GM23338 (cell line): ENCODE results near the gene SLC8A3. TPM values are rescaled to one million over a fixed set of nuclear protein-coding genes. Genes with fewer than 3 reads are reported as not detected.

Experiments used
- ATAC-seq: fragments of 200-7000 bp; cut with Tn5 transposase; 3 replicates; pipeline ENCODE4 v1.9.1; 2020
- DNase-seq: peaks from one replicate; pipeline ENCODE4 v3.0.0-alpha.2; 2015; ENCODE audit warnings: low spot score
- H2AFZ ChIP-seq: fragments of 200-600 bp; sonication (generic); 2 replicates; pipeline ENCODE4 v1.8.0; 2016; ENCODE audit warnings: antibody characterized with exemption, mild to moderate bottlenecking, moderate library complexity
- H3F3A ChIP-seq: fragments of 200-600 bp; sonication (generic); replicated peaks from 2 replicates; pipeline ENCODE4 v1.8.0; 2017; ENCODE audit warnings: antibody characterized with exemption, mixed run types, low read depth
- H3K27ac ChIP-seq: fragments of 200-600 bp; sonication (generic); 2 replicates; pipeline ENCODE4 v1.6.1; 2016; ENCODE audit warnings: low read depth
- H3K27me3 ChIP-seq: fragments of 200-600 bp; sonication (generic); 2 replicates; pipeline ENCODE4 v1.8.0; 2016; ENCODE audit warnings: mild to moderate bottlenecking, mixed run types, moderate library complexity; ENCODE audit not compliant: insufficient read depth
- H3K36me3 ChIP-seq: fragments of 200-600 bp; sonication (generic); 2 replicates; pipeline ENCODE4 v1.8.0; 2016; ENCODE audit warnings: mild to moderate bottlenecking; ENCODE audit not compliant: insufficient read depth
- H3K4me1 ChIP-seq: fragments of 200-600 bp; sonication (generic); 2 replicates; pipeline ENCODE4 v1.8.0; 2016; ENCODE audit warnings: mild to moderate bottlenecking, moderate library complexity; ENCODE audit not compliant: insufficient read depth
- H3K4me2 ChIP-seq: fragments of 200-600 bp; sonication (generic); 2 replicates; pipeline ENCODE4 v1.7.1; 2017; ENCODE audit warnings: mixed run types
- H3K4me3 ChIP-seq: fragments of 200-600 bp; sonication (generic); 2 replicates; pipeline ENCODE4 v1.6.1; 2016; ENCODE audit warnings: mixed run types
- H3K79me2 ChIP-seq: fragments of 200-600 bp; sonication (generic); replicated peaks from 2 replicates; pipeline ENCODE4 v1.8.0; 2017; ENCODE audit warnings: mild to moderate bottlenecking; ENCODE audit not compliant: insufficient read depth
- H3K9me2 ChIP-seq: fragments of 200-600 bp; sonication (generic); 2 replicates; pipeline ENCODE4 v1.8.0; 2017; ENCODE audit not compliant: insufficient read depth
- H4K20me1 ChIP-seq: fragments of 200-600 bp; sonication (generic); replicated peaks from 2 replicates; pipeline ENCODE4 v1.8.0; 2017; ENCODE audit warnings: mild to moderate bottlenecking; ENCODE audit not compliant: insufficient read depth
- H3K27ac Mint-ChIP-seq: 2 replicates; pipeline ENCODE4 v1.8.0; 2020; ENCODE audit warnings: inconsistent platforms, mild to moderate bottlenecking, moderate library complexity, mixed read lengths
- H3K27me3 Mint-ChIP-seq: 3 replicates; pipeline ENCODE4 v1.8.0; 2022; ENCODE audit warnings: low read depth, mild to moderate bottlenecking, moderate library complexity, mixed read lengths, inconsistent platforms; ENCODE audit not compliant: insufficient read depth, poor library complexity
- H3K36me3 Mint-ChIP-seq: 3 replicates; pipeline ENCODE4 v1.8.0; 2021; ENCODE audit warnings: low read depth, mild to moderate bottlenecking, inconsistent platforms, moderate library complexity, mixed read lengths
- H3K4me1 Mint-ChIP-seq: 3 replicates; pipeline ENCODE4 v1.8.0; 2020; ENCODE audit warnings: mild to moderate bottlenecking, inconsistent platforms, mixed read lengths
- H3K4me3 Mint-ChIP-seq: 3 replicates; pipeline ENCODE4 v1.8.0; 2021; ENCODE audit warnings: moderate library complexity, mild to moderate bottlenecking, inconsistent platforms, mixed read lengths
- H3K9me3 Mint-ChIP-seq: 3 replicates; pipeline ENCODE4 v1.8.0; 2020; ENCODE audit warnings: moderate library complexity, mild to moderate bottlenecking, inconsistent platforms, mixed read lengths
- CREB1 ChIP-seq: fragments of 250-450 bp; sonication (Bioruptor Pico); IDR thresholded peaks from 2 replicates; pipeline ENCODE4 v1.5.0; 2020; ENCODE audit warnings: low read depth, mild to moderate bottlenecking, moderate library complexity
- EZH2phosphoT487 ChIP-seq: fragments of 200-600 bp; sonication (generic); IDR thresholded peaks from one replicate; pipeline ENCODE4 v1.8.1; 2018; ENCODE audit warnings: antibody characterized with exemption; ENCODE audit not compliant: unreplicated experiment
- POLR2AphosphoS5 ChIP-seq: IDR thresholded peaks from 2 replicates; pipeline ENCODE4 v1.6.1; 2016; ENCODE audit warnings: antibody characterized with exemption, low read depth
- STAT1 ChIP-seq: IDR thresholded peaks from one replicate; pipeline ENCODE4 v1.6.1; 2016; ENCODE audit warnings: antibody characterized with exemption; ENCODE audit not compliant: unreplicated experiment
- ZNF114 ChIP-seq: fragments of 250-450 bp; sonication (Bioruptor Pico); IDR thresholded peaks from 2 replicates; pipeline ENCODE4 v1.5.0; 2020; ENCODE audit warnings: mild to moderate bottlenecking, moderate library complexity
- polyA plus RNA-seq: library from polyadenylated mRNA; unstranded; fragments of >200 nt; fragmentation: Nextera tagmentation; extraction: Ambion mirVana; gene quantifications from 2 replicates; pipeline ENCODE4 v1.2.1, GENCODE V29; 2016
- total RNA-seq: library from RNA; depleted of rRNA; stranded (reverse); fragments of >200 nt; shearing (Covaris generic); gene quantifications from 2 replicates; pipeline ENCODE4 v1.2.3, GENCODE V29; 2014
- TF ChIP-seq, protein P1 (sequence below): IDR thresholded peaks from 2 replicates; pipeline ENCODE4 v1.6.1; 2016; ENCODE audit warnings: antibody characterized with exemption
- TF ChIP-seq, protein P2 (sequence below), 2 experiments: fragments of 200-600 bp in 1 of 2; sonication (generic) in 1 of 2; conservative IDR thresholded peaks; 2 replicates each; pipeline versions ENCODE4 v1.5.1 to v1.6.1; 2016 to 2017; ENCODE audit warnings: antibody characterized with exemption in 2 of 2, low read depth in 2 of 2, mild to moderate bottlenecking in 2 of 2, moderate library complexity in 1 of 2

Gene SLC8A3
- total and polyA plus RNA-seq, 2 experiments from 2014 or later: 0.82 to 2.0 TPM

DNA sequence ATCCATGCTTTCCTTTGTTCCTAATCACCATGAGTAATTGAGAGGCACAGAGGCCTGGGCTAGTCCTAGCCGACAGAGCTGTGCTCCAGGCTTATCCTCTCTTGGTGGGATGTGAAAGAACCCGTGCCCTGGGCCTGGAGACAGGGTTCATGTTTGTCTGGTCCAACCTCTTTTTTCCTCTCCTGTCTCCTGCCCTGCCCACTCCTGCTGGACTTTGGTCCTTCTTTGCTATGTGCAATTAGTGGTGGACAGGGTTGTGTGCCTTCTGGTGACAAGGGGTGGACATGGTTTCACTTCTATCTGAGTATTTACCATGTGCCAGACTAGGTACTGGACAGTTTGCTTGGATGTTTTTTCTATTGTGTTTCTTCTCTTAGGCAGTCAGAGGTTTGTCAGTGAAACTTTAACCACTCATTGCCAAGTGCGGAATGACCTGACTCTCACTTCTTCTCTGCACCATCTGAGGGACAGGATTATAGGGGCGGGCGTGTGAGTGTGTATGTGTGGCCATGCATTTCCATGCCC lies 183.4 kb downstream of the SLC8A3 start:
- Histone ChIP-seq H3K79me2 (no peaks in the 10 kb centered on the region), H2AFZ (no peak overlapping the region), H3K4me1 (peaks cover 7% of the 10 kb centered on the region), H3K9me2 (peaks cover 3% of the 10 kb centered on the region; the same call in 1 of the 2 replicates), H3K36me3 (no peaks in the 10 kb centered on the region), H3K4me2 (no peak overlapping the region), H3K4me3 (no peak overlapping the region), H4K20me1 (no peaks in the 10 kb centered on the region), H3K27me3 (no peaks in the 10 kb centered on the region), H3F3A (no peaks in the 10 kb centered on the region), H3K27ac (no peak overlapping the region)
- no peak for ATAC-seq
- no peaks in the 10 kb centered on the region; the same call in 2 of the 3 replicates for H3K9me3 Mint-ChIP-seq
- TF ChIP-seq ZNF114 (CRISPR knock-in tag): no peak
- no peak for TF ChIP-seq STAT1
- H3K27me3 Mint-ChIP-seq: peaks cover 6% of the 10 kb centered on the region
- DNase-seq: no peak
- H3K36me3 Mint-ChIP-seq: no peaks in the 10 kb centered on the region
- no peak overlapping the region for H3K4me3 Mint-ChIP-seq
- no peak overlapping the region for H3K27ac Mint-ChIP-seq
- H3K4me1 Mint-ChIP-seq: peaks cover 11% of the 10 kb centered on the region

DNA sequence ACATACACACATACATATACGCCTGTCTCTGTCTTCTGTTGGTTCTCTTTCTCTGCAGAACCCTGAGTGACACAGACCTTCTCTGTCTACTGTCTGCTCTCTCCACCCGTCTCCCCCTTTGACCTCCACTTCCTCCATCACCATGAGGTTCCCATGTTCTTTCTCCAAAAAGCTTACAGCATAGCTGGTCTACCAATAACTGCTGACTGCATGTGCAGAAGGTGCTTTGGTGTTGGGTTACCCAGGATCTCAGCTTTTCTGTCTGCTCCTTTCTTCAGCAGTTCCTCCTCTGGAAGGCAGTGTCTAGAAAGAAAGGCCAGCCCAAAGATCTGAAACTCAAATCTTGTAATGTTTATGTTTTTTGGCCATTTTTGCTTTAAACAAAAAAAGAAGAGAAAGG lies 184.0 kb downstream of the SLC8A3 start:
- peaks cover 6% of the 10 kb centered on the region for H3K27me3 Mint-ChIP-seq
- no peak overlapping the region for H2AFZ ChIP-seq
- no peak overlapping the region for H3K27ac Mint-ChIP-seq
- H3K4me1 ChIP-seq: peaks cover 7% of the 10 kb centered on the region
- no peaks in the 10 kb centered on the region for H3K36me3 ChIP-seq
- H3K27ac ChIP-seq: no peak overlapping the region
- TF ChIP-seq, protein P1, sequence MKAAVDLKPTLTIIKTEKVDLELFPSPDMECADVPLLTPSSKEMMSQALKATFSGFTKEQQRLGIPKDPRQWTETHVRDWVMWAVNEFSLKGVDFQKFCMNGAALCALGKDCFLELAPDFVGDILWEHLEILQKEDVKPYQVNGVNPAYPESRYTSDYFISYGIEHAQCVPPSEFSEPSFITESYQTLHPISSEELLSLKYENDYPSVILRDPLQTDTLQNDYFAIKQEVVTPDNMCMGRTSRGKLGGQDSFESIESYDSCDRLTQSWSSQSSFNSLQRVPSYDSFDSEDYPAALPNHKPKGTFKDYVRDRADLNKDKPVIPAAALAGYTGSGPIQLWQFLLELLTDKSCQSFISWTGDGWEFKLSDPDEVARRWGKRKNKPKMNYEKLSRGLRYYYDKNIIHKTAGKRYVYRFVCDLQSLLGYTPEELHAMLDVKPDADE: no peak
- TF ChIP-seq, protein P2, sequence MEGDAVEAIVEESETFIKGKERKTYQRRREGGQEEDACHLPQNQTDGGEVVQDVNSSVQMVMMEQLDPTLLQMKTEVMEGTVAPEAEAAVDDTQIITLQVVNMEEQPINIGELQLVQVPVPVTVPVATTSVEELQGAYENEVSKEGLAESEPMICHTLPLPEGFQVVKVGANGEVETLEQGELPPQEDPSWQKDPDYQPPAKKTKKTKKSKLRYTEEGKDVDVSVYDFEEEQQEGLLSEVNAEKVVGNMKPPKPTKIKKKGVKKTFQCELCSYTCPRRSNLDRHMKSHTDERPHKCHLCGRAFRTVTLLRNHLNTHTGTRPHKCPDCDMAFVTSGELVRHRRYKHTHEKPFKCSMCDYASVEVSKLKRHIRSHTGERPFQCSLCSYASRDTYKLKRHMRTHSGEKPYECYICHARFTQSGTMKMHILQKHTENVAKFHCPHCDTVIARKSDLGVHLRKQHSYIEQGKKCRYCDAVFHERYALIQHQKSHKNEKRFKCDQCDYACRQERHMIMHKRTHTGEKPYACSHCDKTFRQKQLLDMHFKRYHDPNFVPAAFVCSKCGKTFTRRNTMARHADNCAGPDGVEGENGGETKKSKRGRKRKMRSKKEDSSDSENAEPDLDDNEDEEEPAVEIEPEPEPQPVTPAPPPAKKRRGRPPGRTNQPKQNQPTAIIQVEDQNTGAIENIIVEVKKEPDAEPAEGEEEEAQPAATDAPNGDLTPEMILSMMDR (conservative IDR thresholded peaks at IDR 0.05; ENCODE audit: low read depth in 2 of 2): no peak
- TF ChIP-seq CREB1 (CRISPR knock-in tag) (no peak), STAT1 (no peak)
- H3K27me3 ChIP-seq: no peaks in the 10 kb centered on the region
- no peaks in the 10 kb centered on the region for H3K79me2 ChIP-seq
- no peak for ATAC-seq
- H3K36me3 Mint-ChIP-seq: no peaks in the 10 kb centered on the region
- H3K4me1 Mint-ChIP-seq: peaks cover 11% of the 10 kb centered on the region
- peaks cover 3% of the 10 kb centered on the region; the same call in 1 of the 2 replicates for H3K9me2 ChIP-seq
- H3K4me2 ChIP-seq: no peak overlapping the region
- no peak overlapping the region for H3K4me3 ChIP-seq
- H3F3A ChIP-seq: no peaks in the 10 kb centered on the region
- H3K9me3 Mint-ChIP-seq: no peaks in the 10 kb centered on the region; the same call in 2 of the 3 replicates
- H3K4me3 Mint-ChIP-seq: no peak overlapping the region
- no peaks in the 10 kb centered on the region for H4K20me1 ChIP-seq
- no peak for DNase-seq

DNA sequence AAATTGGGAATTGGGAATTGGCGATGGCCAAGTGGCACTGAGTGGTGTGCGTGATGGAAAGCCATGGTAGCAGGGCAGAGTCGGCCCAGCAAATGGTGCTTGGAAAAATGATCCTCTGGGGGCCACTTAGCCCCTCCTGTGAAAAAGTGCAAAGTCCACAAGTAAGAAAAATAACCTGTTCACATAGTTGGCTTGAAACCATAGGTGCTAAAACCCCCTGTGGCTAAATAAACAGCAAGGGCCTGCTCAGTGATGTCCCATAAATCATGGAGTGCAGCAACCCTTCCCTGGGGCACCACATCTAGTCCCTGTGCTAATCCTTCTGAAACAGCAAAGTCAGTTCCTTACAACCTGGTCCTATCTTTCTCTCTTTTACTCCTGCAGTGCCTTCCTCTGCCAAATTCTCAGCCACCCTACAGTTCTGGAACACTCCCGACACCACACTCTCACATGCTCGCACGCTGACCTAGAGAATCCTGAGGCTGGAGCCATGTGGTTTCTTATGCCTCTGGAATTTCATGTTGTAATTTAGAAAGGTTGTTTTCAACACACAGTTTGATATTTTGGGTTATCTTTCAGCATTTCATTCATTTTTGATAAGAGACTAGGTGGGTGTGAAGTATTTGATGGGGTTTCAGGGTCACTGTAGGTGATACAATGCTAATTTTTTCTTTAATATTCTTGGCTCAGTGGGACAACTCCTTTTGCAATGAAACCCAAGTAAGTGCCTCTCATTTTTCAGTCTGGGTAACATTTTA lies 186.0 kb downstream of the SLC8A3 start:
- no peak overlapping the region for H3K27ac ChIP-seq
- Mint-ChIP-seq H3K4me1 (peaks cover 5% of the 10 kb centered on the region; the same call in 2 of the 3 replicates), H3K4me3 (no peak overlapping the region), H3K9me3 (no peaks in the 10 kb centered on the region; the same call in 2 of the 3 replicates), H3K27ac (no peak overlapping the region), H3K27me3 (peaks cover 6% of the 10 kb centered on the region), H3K36me3 (no peaks in the 10 kb centered on the region)
- H3K4me2 ChIP-seq: no peak overlapping the region
- no peaks in the 10 kb centered on the region for H3F3A ChIP-seq
- H3K27me3 ChIP-seq: no peaks in the 10 kb centered on the region
- H3K79me2 ChIP-seq: no peaks in the 10 kb centered on the region
- no peak for ATAC-seq
- peaks cover 5% of the 10 kb centered on the region for H3K9me2 ChIP-seq
- no peaks in the 10 kb centered on the region for H3K4me1 ChIP-seq
- no peaks in the 10 kb centered on the region for H4K20me1 ChIP-seq
- no peak overlapping the region for H2AFZ ChIP-seq
- no peaks in the 10 kb centered on the region for H3K36me3 ChIP-seq
- no peak overlapping the region for H3K4me3 ChIP-seq
- TF ChIP-seq POLR2AphosphoS5 (no peak), ZNF114 (CRISPR knock-in tag) (no peak), EZH2phosphoT487 (no peak)
- TF ChIP-seq, protein P1: no peak
- no peak for DNase-seq
